NCI-H1105 (cell line): ENCODE measurements around the gene C10orf71.

Experiments used
- DNase-seq: peaks from one replicate; lab custom pipeline; 2025; lab: John Stamatoyannopoulos, UW

Gene C10orf71

GRCh38 chr10:49360271-49361177 lies 61.6 kb downstream of the C10orf71 start:
- peak; percentile 4 for DNase-seq

GRCh38 chr10:49361178-49361554 lies 62.2 kb downstream of the C10orf71 start:
- no peak for DNase-seq

GRCh38 chr10:49361735-49362568 lies 63.0 kb downstream of the C10orf71 start:
- no peak for DNase-seq

GRCh38 chr10:49362596-49363260 lies 63.8 kb downstream of the C10orf71 start:
- DNase-seq, result no peak

- DNase-seq, result no peak
Observed at GRCh38 chr10:49363309-49364031, 64.5 kb downstream of the C10orf71 start.

- no peak for DNase-seq
Observed at GRCh38 chr10:49364051-49364450, 65.1 kb downstream of the C10orf71 start.

- no peak for DNase-seq
Observed at GRCh38 chr10:49364747-49365146, 65.8 kb downstream of the C10orf71 start.

GRCh38 chr10:49365275-49365674 lies 66.3 kb downstream of the C10orf71 start:
- DNase-seq, result no peak

- DNase-seq, result no peak
Observed at GRCh38 chr10:49365675-49366415, 66.9 kb downstream of the C10orf71 start.

GRCh38 chr10:49366460-49366859 lies 67.5 kb downstream of the C10orf71 start:
- no peak for DNase-seq

- no peak for DNase-seq
Observed at GRCh38 chr10:49367600-49367999, 68.6 kb downstream of the C10orf71 start.

GRCh38 chr10:49368256-49368655 lies 69.3 kb downstream of the C10orf71 start:
- DNase-seq, result no peak

GRCh38 chr10:49369216-49370162 lies 70.5 kb downstream of the C10orf71 start:
- DNase-seq, result no peak

- no peak for DNase-seq
Observed at GRCh38 chr10:49370326-49371100, 71.5 kb downstream of the C10orf71 start.

- DNase-seq, result no peak
Observed at GRCh38 chr10:49371967-49372366, 73.0 kb downstream of the C10orf71 start.

GRCh38 chr10:49373361-49373760 lies 74.4 kb downstream of the C10orf71 start:
- DNase-seq, result no peak

GRCh38 chr10:49374740-49375139 lies 75.8 kb downstream of the C10orf71 start:
- no peak for DNase-seq

GRCh38 chr10:49375611-49376010 lies 76.6 kb downstream of the C10orf71 start:
- DNase-seq, result no peak
